GM12878 (cell line): ENCODE measurements around the gene EYA2. TPM values are rescaled to one million over a fixed set of nuclear protein-coding genes. Genes with fewer than 3 reads are reported as not detected.

Experiments used
- ATAC-seq: fragments of 200-7000 bp; cut with Tn5 transposase; 3 replicates; pipeline ENCODE4 v1.9.1; 2020; ENCODE audit warnings: mild to moderate bottlenecking, moderate library complexity
- BruUV-seq: library from RNA; stranded (reverse); fragments of 400-500 nt; replicated peaks from 2 replicates; lab custom pipeline; 2021; lab: Mats Ljungman, UMichigan
- CTCF ChIA-PET: fragments of 300-600 bp; sonication (Branson Sonifier 250); formaldehyde crosslinking; extraction: SDS; loops from one replicate; lab custom pipeline; 2021; ENCODE audit warnings: inconsistent platforms; lab: Yijun Ruan, JAX
- POLR2A ChIA-PET: fragments of 350-600 bp; formaldehyde crosslinking; extraction: SDS; loops from one replicate; lab custom pipeline; 2021; ENCODE audit warnings: inconsistent platforms; lab: Charles Lee
- RAD21 ChIA-PET: fragments of 300-600 bp; sonication (Branson Sonifier 250); formaldehyde crosslinking; loops from one replicate; lab custom pipeline; 2023; ENCODE audit warnings: antibody characterized with exemption; ENCODE audit not compliant: unreplicated experiment; lab: Charles Lee
- SMC1A ChIA-PET: fragments of 300-600 bp; sonication (Branson Sonifier 250); formaldehyde crosslinking; loops from one replicate; lab custom pipeline; 2023; ENCODE audit not compliant: unreplicated experiment, uncharacterized antibody; lab: Charles Lee
- DNase-seq: peaks from one replicate; pipeline ENCODE4 v3.0.0-alpha.2; 2011; ENCODE audit warnings: low read depth, low spot score
- FAIRE-seq: peaks from 3 replicates; lab custom pipeline; 2011; peaks lifted over from hg19 to GRCh38; lab: Jason Lieb, UNC
- H2AFZ ChIP-seq: 2 replicates; pipeline ENCODE4 v1.6.0; 2011; ENCODE audit warnings: low read depth, low read length, control low read depth; ENCODE audit not compliant: control insufficient read depth
- H3K27ac ChIP-seq: 2 replicates; pipeline ENCODE4 v1.5.1; 2011; ENCODE audit warnings: control low read depth; ENCODE audit not compliant: control insufficient read depth, insufficient read depth
- H3K27me3 ChIP-seq, 2 experiments: replicated peaks in 1 of 2; 2 replicates each; pipeline versions ENCODE4 v1.6.0 to v1.6.1; 2011; ENCODE audit warnings: low read length in 1 of 2; ENCODE audit not compliant: control insufficient read depth in 2 of 2, insufficient read depth in 2 of 2
- H3K36me3 ChIP-seq, 2 experiments: 2 replicates each; pipeline ENCODE4 v1.5.1; 2011; ENCODE audit warnings: low read length in 1 of 2; ENCODE audit not compliant: control insufficient read depth in 2 of 2, insufficient read depth in 2 of 2
- H3K4me1 ChIP-seq: 2 replicates; pipeline ENCODE4 v1.6.1; 2011; ENCODE audit warnings: mild to moderate bottlenecking, low read length, moderate library complexity, mixed read lengths; ENCODE audit not compliant: control insufficient read depth, insufficient read depth
- H3K4me2 ChIP-seq: 2 replicates; pipeline ENCODE4 v1.6.0; 2011; ENCODE audit warnings: control low read depth; ENCODE audit not compliant: control insufficient read depth, insufficient read depth
- H3K4me3 ChIP-seq: fragments of 200-600 bp; sonication (generic); 2 replicates; pipeline ENCODE4 v1.5.1; 2016
- H3K79me2 ChIP-seq: 2 replicates; pipeline ENCODE4 v1.6.0; 2011; ENCODE audit warnings: low read length; ENCODE audit not compliant: control insufficient read depth, insufficient read depth
- H3K9ac ChIP-seq: 2 replicates; pipeline ENCODE4 v1.8.0; 2011; ENCODE audit warnings: low read length, control low read depth, mixed read lengths; ENCODE audit not compliant: control insufficient read depth, insufficient read depth
- H3K9me3 ChIP-seq: replicated peaks from 3 replicates; pipeline ENCODE4 v1.5.1; 2011; ENCODE audit warnings: mild to moderate bottlenecking, low read length; ENCODE audit not compliant: control insufficient read depth, insufficient read depth
- H4K20me1 ChIP-seq: 2 replicates; pipeline ENCODE4 v1.6.0; 2011; ENCODE audit not compliant: control insufficient read depth, insufficient read depth
- IRF5 ChIP-seq: fragments of 450-650 bp; IDR thresholded peaks from 2 replicates; pipeline ENCODE4 v1.6.1; 2017; ENCODE audit warnings: borderline replicate concordance
- POLR2AphosphoS5 ChIP-seq: IDR thresholded peaks from 2 replicates; pipeline ENCODE4 v1.6.1; 2011; ENCODE audit warnings: mild to moderate bottlenecking, low read length, inconsistent platforms
- RAD21 ChIP-seq: IDR thresholded peaks from 2 replicates; pipeline ENCODE4 v1.6.1; 2011; ENCODE audit warnings: mild to moderate bottlenecking, low read depth, low read length, moderate library complexity; ENCODE audit not compliant: insufficient read depth
- RFX5 ChIP-seq: IDR thresholded peaks from 2 replicates; pipeline ENCODE4 v1.6.1; 2011; ENCODE audit warnings: low read depth, low read length, improper control_type of control experiment
- SMAD5 ChIP-seq: IDR thresholded peaks from 2 replicates; pipeline ENCODE4 v1.6.1; 2016; ENCODE audit warnings: antibody characterized with exemption, low read depth
- TAF1 ChIP-seq: IDR thresholded peaks from 2 replicates; pipeline ENCODE4 v1.6.1; 2011; ENCODE audit warnings: mild to moderate bottlenecking, low read depth, low read length, borderline replicate concordance
- ZSCAN29 ChIP-seq: fragments of 450-650 bp; IDR thresholded peaks from 2 replicates; pipeline ENCODE4 v1.6.1; 2017; ENCODE audit warnings: mild to moderate bottlenecking, moderate library complexity
- WGBS: methylation state at CpG from one replicate; pipeline ENCODE4 v1.1.6; 2016; ENCODE audit warnings: low lambda C conversion rate; ENCODE audit not compliant: insufficient replicate concordance, insufficient coverage; ENCODE audit errors: missing lambda C conversion rate; 5-methylcytosine and 5-hydroxymethylcytosine counted together
- in situ Hi-C: fragments of 300-500 bp; cut with MboI; formaldehyde crosslinking; loops from 9 replicates; pipeline ENCODE4 v1.14.3; 2018; ENCODE audit warnings: mixed read lengths
- intact Hi-C: fragments of 100-400 bp; cut with micrococcal nuclease; formaldehyde crosslinking; loops from one replicate; pipeline ENCODE4 v1.14.2; 2022; ENCODE audit not compliant: unreplicated experiment
- polyA plus RNA-seq, 11 experiments: library from polyadenylated mRNA; depleted of rRNA in 4 of 11; unstranded in 6 of 11; stranded (reverse) in 5 of 11; fragments of >200 nt; fragmentation: Nextera tagmentation in 4 of 11; fragmentation: Illumina TruSeq in 1 of 11; extraction: Ambion mirVana in 4 of 11; extraction: Trizol in 1 of 11; gene quantifications; 1 replicate in 1 of 11; 2 replicates in 10 of 11; pipeline versions ENCODE4 v1.2.1 to v1.2.3, GENCODE V29; 2011 to 2016; ENCODE audit warnings: inconsistent platforms in 2 of 11, missing spikeins in 2 of 11, low read depth in 1 of 11
- total RNA-seq, 4 experiments: library from RNA; depleted of rRNA in 3 of 4; stranded (reverse); fragments of >200 nt in 3 of 4; fragmentation: Illumina TruSeq in 1 of 4; extraction: Trizol in 1 of 4; gene quantifications; 2 replicates each; pipeline versions ENCODE4 v1.2.1 to v1.2.3, GENCODE V29; 2013 to 2021
- TF ChIP-seq, protein P1 (sequence below): fragments of 450-650 bp; conservative IDR thresholded peaks from 2 replicates; pipeline ENCODE4 v1.6.1; 2017; ENCODE audit warnings: mild to moderate bottlenecking, moderate library complexity

EYA2 gene
- total and polyA plus RNA-seq, 10 of the 15 experiments (the other 5 are each of a cell fraction or from before 2014, with no cell fraction given) = 0.20 TPM; not detected in 9

DNA sequence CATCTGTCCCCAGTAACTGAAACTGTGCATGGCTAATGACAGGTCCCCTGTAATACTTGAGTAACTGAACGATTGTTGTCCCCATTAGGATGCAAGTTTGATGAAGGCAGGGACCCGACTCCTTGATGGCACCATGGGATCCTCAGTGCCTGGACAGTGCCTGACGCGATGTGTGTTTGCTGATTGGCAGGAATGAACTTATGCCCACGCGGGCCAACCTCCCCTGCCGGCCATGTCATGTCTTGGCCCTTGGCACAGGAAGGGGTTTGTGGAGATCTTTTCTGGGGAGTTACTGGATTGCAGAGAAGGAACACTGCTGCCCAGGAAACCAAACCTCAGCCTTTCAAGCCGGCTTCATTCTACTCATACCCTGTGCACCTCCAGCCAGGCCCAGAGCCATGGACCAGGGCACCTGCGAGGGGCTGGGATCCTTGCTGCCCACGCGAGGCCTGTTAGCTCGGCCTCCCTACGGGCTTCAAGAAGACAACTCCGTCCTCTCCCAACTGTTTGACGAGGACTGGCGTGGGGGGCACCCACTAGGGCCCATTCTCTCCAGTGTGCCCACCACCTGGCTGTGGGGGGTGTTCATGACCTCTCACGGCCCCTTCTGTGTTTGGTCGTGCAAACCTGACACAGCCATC lies 314.0 kb downstream of the EYA2 start:
- no peaks in the 10 kb centered on the region for H3K27me3 ChIP-seq
- peaks cover 19 to 36% of the 10 kb centered on the region in 2 experiments for H3K36me3 ChIP-seq
- ATAC-seq = no peak
- no peak for DNase-seq
- 95% methylated on average over 18 of the region's 18 CpGs for WGBS
- no peaks in the 10 kb centered on the region for H4K20me1 ChIP-seq
- no peak overlapping the region for H3K4me2 ChIP-seq
- in situ Hi-C loops (no loop called here), intact Hi-C loops (no loop called here)
- SMC1A ChIA-PET = no interaction called here
- no peaks in the 10 kb centered on the region for H3K4me1 ChIP-seq
- BruUV-seq = no TSS peak
- no peak overlapping the region for H3K4me3 ChIP-seq
- no peak overlapping the region for H2AFZ ChIP-seq
- POLR2A ChIA-PET = no interaction called here
- H3K79me2 ChIP-seq = no peaks in the 10 kb centered on the region
- no peak overlapping the region for H3K9ac ChIP-seq
- CTCF ChIA-PET = interaction anchor here (4.6 to 16.9 kb wide), 2 partner anchors 65 to 175 kb away, joined by 27 to 326 read pairs; no protein-coding TSS in a partner anchor
- no peak overlapping the region for H3K27ac ChIP-seq
- RAD21 ChIA-PET = no interaction called here
- no peak for FAIRE-seq
- no peaks in the 10 kb centered on the region for H3K9me3 ChIP-seq
- TF ChIP-seq ZSCAN29 (no peak), POLR2AphosphoS5 (0 out of 2 replicates have a peak, but pooled peaks have one; percentile 45), IRF5 (no peak), RFX5 (no peak)

GRCh38 chr20:47209982-47210381 lies 315.3 kb downstream of the EYA2 start:
- ChIA-PET POLR2A (no interaction called here), SMC1A (no interaction called here), CTCF (interaction anchor here (0.9 kb wide), 1 partner anchor 12 kb away, joined by 3 read pairs; no protein-coding TSS in a partner anchor)

More at GRCh38 chr20:47209982-47210381, 315.3 kb downstream of the EYA2 start:
- BruUV-seq = TSS peak; percentile 50
- FAIRE-seq (no peak), DNase-seq (no peak)
- H3K4me2 ChIP-seq = no peak overlapping the region
- no peaks in the 10 kb centered on the region for H4K20me1 ChIP-seq
- in situ Hi-C loops = no loop called here
- H3K27ac ChIP-seq = no peak overlapping the region
- intact Hi-C loops = no loop called here
- no peak overlapping the region for H3K4me3 ChIP-seq
- TF ChIP-seq TAF1 (no peak), SMAD5 (no peak), RAD21 (no peak)
- TF ChIP-seq, protein P1, sequence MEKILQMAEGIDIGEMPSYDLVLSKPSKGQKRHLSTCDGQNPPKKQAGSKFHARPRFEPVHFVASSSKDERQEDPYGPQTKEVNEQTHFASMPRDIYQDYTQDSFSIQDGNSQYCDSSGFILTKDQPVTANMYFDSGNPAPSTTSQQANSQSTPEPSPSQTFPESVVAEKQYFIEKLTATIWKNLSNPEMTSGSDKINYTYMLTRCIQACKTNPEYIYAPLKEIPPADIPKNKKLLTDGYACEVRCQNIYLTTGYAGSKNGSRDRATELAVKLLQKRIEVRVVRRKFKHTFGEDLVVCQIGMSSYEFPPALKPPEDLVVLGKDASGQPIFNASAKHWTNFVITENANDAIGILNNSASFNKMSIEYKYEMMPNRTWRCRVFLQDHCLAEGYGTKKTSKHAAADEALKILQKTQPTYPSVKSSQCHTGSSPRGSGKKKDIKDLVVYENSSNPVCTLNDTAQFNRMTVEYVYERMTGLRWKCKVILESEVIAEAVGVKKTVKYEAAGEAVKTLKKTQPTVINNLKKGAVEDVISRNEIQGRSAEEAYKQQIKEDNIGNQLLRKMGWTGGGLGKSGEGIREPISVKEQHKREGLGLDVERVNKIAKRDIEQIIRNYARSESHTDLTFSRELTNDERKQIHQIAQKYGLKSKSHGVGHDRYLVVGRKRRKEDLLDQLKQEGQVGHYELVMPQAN = no peak
- TF ChIP-seq, all 136 proteins: peak for 0
- Histone ChIP-seq H3K9me3 (no peaks in the 10 kb centered on the region), H2AFZ (no peak overlapping the region), H3K9ac (no peak overlapping the region), H3K27me3 (no peaks in the 10 kb centered on the region), H3K4me1 (no peaks in the 10 kb centered on the region), H3K79me2 (no peaks in the 10 kb centered on the region), H3K36me3 (peaks cover 21 to 46% of the 10 kb centered on the region in 2 experiments)
- RAD21 ChIA-PET = interaction anchor here (1.0 kb wide), 1 partner anchor 175 kb away, joined by 3 read pairs; no protein-coding TSS in a partner anchor
- no peak for ATAC-seq
- WGBS = 97% methylated on average over 17 of the region's 17 CpGs
